GM12892 (cell line): ENCODE measurements around the gene PRKCQ.

Experiments used
- DNase-seq: peaks from one replicate; pipeline ENCODE4 v3.0.0; 2011; ENCODE audit not compliant: insufficient read length
- FAIRE-seq: peaks from 2 replicates; lab custom pipeline; 2011; peaks lifted over from hg19 to GRCh38; lab: Jason Lieb, UNC
- POLR2A ChIP-seq: IDR thresholded peaks from 2 replicates; pipeline ENCODE4 v1.6.1; 2011; ENCODE audit warnings: low read depth, low read length, control low read depth
- POLR2AphosphoS5 ChIP-seq: IDR thresholded peaks from 2 replicates; pipeline ENCODE4 v1.6.1; 2011; ENCODE audit warnings: low read depth, low read length, control low read depth
- TAF1 ChIP-seq: IDR thresholded peaks from 2 replicates; pipeline ENCODE4 v1.6.1; 2011; ENCODE audit warnings: low read depth, mild to moderate bottlenecking, control low read depth, low read length, borderline replicate concordance

The PRKCQ gene

DNA sequence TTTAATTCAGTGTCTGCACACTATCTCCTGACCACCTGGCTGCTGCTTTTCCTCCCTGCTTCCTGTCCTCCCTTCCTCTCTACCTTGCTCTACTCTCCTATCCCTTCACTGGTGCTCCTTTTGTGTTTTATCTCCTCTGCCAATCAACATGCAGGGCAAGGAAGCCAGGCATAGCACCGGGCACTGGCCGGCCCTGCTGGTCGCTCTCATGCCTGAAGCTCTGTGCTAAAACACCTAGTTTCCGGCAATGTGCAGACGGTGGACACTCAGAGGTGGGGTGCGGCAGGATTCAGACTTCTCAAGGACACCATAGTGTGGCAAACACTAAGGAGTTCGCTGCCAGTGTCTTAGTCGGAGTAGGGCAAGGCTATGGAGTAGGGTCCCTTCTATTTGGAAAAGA lies 177.1 kb downstream of the PRKCQ start:
- TF ChIP-seq POLR2A (no peak), TAF1 (no peak), POLR2AphosphoS5 (no peak)
- DNase-seq (no peak), FAIRE-seq (no peak)

DNA sequence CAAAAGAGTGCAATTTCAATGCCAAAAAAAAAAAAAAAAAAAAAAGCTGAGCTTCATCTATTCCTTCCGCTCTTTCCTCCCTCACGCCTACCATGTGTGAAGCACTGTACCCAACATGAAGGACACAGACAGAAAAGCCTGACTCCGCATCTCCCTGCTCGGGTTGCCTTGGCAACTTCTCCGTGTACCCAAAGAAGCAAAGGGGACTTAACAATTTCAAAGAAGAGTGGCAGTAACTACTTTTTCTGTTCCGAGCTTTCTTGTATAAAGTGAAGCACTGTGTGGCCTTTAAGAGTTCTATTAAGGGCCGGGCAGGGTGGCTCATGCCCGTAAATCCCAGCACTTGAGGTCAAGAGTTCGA lies 177.7 kb downstream of the PRKCQ start:
- FAIRE-seq (no peak), DNase-seq (no peak)
- TF ChIP-seq TAF1, result no peak

DNA sequence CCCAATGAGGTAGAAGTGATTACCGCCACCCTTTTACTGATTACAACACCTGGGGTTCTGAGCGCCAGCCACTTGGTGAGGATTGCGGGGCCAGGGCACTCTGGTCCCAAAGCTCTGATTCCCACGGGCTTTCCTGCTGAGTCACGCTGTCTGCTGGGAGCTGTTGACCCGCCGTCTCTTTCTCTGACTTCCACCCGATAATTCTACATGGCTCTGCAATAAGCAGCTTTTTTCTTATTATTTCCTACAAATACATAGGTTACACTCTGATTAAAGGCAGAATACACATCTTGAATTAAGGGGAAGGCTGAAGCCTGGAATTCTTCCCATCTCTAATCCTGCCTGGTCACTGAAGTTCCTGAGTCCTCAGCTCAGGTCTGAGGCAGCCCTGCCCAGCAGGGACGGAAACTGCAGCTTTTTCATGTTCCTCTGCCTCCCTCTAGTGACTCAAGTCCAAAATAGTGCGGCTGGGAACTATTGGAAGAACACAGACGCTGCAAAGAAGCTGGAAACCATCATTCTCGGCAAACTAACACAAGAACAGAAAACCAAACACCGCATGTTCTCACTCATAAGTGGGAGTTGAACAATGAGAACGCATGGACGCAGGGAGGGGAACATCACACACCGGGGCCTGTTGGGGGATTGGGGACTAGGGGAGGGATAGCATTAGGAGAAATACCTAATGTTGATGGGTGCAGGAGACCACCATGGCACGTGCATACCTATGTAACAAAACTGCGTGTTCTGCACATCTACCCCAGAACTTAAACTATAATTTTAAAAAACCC lies 178.3 kb downstream of the PRKCQ start:
- DNase-seq, result peak; percentile 39
- TF ChIP-seq TAF1, result no peak
- no peak for TF ChIP-seq POLR2AphosphoS5
- TF ChIP-seq POLR2A, result no peak
- peak; percentile 60 for FAIRE-seq

DNA sequence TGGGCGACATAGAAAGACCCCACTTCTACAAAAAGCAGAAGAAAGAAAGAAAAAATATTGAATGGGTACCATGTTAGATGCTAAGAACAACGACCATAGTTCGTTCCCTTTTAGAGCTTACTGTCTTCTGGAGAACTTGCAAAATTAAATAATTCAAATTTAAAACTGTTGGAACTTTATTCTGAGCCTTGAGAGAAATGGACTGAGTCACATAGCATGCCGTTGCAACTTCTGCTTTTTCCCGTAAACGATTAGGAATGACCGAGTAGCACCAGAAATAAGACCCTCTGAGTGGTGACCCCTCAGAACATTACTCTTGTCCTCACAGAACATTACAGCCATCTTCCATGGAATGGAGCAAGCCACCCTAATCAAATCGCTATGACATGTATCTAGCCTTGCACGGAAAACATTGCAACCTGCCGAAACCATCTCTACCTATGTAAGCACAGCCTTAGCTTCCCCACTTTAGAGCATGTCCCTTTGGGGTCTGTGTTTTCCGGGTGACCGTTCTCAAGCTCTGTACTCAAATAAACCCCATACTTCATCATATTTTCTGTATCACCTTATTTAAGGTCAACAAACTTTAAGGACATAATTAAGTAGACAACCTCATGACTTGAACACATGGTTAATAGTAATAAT lies 179.1 kb downstream of the PRKCQ start:
- FAIRE-seq (no peak), DNase-seq (no peak)
- no peak for TF ChIP-seq POLR2A

DNA sequence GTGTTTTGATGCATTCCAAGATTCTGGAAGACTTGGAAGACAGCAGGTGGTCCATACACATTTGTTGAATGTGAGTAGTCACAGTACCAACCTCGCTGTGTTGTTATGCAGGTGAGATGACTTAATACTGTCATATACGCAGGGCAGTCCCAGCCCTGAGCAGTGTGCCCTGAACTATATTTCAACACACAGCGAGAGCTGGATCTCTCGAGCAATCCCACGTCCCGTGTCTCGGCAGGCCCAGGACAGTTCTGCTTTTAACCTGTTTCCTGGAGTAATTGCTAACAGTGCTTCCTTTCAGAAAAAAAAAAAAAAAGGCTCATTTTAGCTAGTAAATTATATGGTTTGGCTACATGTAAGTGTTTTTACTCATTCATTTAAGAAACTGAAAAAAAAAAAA lies 179.7 kb downstream of the PRKCQ start:
- FAIRE-seq, result peak; percentile 30

DNA sequence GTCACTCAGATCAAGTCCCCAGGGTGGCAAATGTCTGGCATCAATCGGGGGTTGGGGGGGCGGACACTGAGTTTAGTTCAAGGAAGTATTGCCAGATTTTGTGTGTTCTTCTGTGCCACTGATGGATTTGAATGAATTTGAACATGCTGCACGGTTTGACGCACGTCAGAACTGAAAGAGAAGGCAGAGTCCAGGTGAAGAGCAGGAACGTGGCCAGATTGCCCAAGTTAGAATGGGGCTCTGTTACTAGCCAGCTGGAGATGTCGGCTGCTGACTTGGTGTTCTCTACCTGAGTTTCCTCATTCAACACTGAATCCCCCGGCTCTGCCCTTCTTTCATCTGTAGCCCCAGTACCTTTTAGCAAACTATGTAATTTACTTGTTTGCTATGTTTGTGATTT lies 180.2 kb downstream of the PRKCQ start:
- TF ChIP-seq POLR2AphosphoS5, result no peak
- TF ChIP-seq TAF1, result no peak
- no peak for TF ChIP-seq POLR2A
- FAIRE-seq, result no peak
- DNase-seq, result no peak

More for the DNA sequence above, 179.7 kb downstream of the PRKCQ start:
- DNase-seq, result no peak
- TF ChIP-seq POLR2AphosphoS5, result no peak
- no peak for TF ChIP-seq POLR2A
- no peak for TF ChIP-seq TAF1

DNA sequence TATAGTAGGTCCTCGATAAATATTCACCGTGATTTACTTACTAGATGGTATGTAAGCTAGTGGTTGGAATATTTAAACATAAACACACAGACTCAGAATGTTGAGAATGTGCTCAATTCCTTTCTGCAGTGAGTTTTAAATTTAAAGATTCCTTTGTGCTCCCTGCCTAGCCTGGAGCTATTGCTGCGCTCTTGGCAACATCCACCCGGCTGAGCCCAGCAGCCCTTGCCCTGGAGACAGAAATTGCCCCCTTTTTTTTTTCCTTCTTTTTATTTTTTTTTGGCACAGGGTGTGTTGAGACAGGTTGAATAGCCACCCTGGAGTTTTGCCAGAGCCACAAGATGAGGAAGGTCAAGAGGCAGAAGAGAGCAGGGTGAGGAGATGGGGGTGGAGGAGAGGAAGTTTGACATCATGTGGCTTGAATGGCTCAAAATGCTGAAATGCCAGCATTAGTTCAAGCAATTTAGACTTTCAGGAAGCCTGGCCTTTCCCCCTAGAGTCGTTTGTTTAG lies 180.8 kb downstream of the PRKCQ start:
- DNase-seq, result no peak
- TF ChIP-seq POLR2AphosphoS5 (no peak), TAF1 (no peak), POLR2A (no peak)
- FAIRE-seq, result no peak

DNA sequence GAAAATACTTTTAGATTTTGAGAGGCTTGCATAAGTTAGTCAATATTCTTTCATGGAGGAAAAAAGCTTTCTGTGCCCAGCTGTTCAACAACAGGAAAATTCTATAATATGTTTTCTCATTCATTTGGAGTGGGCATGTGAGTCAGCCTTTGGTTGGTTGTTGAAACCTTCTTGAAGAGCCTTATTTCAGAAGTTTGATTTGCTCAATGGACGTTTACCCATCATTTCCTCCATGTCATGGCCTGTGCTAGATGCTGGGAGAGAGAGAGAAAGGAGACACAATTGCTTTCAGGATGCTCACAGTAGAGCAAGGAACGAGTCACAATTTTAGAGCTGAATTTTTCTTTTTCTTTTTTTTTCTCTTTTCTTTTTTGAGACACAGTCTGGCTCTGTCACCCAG lies 181.7 kb downstream of the PRKCQ start:
- DNase-seq, result no peak
- TF ChIP-seq TAF1 (no peak), POLR2A (no peak), POLR2AphosphoS5 (no peak)
- no peak for FAIRE-seq

DNA sequence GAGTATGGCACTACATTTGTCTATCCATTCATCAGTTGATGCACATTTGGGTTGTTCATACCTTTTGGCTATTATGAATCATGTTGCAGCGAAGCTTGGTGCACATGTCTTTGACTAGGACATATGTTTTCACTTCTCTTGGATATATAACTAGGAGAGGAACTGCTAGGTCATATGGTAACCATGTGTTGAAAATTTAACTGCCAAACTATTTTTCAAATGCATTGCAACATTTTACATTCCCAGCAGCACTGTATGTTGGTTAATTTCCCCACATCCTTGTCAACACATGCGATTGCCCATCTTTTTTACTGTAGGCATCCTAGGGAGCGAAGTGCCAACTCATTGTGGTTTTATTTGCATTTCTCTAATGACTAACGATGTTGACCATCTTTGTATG lies 183.4 kb downstream of the PRKCQ start:
- no peak for TF ChIP-seq POLR2AphosphoS5
- no peak for TF ChIP-seq TAF1
- no peak for TF ChIP-seq POLR2A
- no peak for DNase-seq
- no peak for FAIRE-seq

DNA sequence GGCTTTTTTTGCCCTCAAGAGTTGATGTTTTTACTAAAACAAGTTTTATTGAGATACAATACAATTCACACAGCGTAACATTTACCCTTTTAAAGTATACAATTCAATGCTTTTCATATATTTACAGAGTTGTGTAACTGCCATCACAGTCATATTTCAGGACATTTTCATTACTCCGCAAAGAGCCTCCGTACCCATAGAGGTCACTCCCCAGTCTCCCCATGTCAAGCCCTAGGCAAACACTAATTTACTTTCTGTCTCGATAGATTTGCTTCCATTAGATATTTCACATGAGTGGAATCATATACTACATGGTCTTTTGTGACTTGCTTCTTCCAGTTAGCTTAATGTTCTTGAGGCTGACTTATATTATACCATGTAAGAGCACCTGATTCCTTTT lies 183.8 kb downstream of the PRKCQ start:
- TF ChIP-seq TAF1, result no peak
- no peak for TF ChIP-seq POLR2A
- no peak for TF ChIP-seq POLR2AphosphoS5
- FAIRE-seq, result no peak
- DNase-seq, result no peak

DNA sequence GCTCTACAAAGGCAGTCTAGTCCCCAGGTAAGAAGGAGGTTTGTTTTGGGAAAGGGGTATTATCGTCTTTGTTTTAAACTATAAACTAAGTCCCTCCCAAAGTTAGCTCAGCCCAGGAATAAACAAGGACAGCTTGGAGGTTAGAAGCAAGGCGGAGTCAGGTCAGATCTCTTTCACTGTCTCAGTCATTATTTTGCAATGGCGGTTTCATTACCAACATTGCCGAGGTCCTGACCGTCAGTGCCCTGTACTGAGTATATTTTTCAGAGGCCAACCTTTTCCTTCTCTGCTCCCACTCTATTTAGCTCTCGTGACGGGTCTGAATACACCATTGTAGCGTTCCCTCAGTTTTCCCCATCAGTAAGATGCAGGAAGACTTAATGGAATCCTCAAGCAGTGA lies 184.5 kb downstream of the PRKCQ start:
- no peak for DNase-seq
- no peak for FAIRE-seq
- no peak for TF ChIP-seq POLR2AphosphoS5
- no peak for TF ChIP-seq POLR2A
- TF ChIP-seq TAF1, result no peak

DNA sequence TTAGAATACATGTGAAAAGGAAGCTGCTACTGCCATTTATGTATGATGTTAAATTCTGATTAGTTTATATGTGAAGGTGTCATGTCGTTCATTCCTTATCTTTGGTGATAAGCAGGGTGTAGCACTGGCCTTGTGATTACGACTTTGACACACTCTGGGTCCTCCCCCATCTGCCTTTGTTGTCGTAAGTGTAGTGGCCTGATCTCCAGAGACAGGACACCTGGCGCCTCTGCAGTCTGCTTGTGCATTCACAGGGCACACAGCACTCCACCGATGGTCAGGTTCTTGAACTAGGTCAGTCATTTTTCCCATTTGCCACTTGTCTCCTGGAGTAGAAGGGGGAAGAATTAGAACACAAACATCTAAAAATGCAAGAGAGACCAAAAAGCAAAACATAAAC lies 186.0 kb downstream of the PRKCQ start:
- DNase-seq, result no peak
- TF ChIP-seq POLR2A (no peak), POLR2AphosphoS5 (no peak), TAF1 (no peak)
- no peak for FAIRE-seq

DNA sequence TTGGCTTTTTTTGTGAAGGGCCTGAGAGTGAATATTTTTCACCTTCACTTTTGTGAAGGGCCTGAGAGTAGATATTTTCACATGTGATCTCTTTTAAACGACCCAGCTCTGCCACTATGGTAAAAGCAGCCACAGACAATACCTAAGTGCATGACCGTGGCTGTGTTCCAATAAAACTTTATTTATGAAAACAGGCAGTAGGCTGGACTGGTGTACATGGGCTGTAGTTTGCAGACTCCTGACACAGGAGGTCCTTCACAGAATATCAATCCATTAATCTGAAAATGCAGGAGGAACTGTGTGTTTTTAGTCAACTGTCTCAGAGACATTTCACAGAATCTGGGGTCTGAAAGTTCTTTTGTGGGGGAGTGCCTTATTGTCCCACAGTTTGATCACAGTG lies 186.9 kb downstream of the PRKCQ start:
- no peak for DNase-seq
- TF ChIP-seq TAF1 (no peak), POLR2A (no peak), POLR2AphosphoS5 (no peak)

More for the DNA sequence above, 186.9 kb downstream of the PRKCQ start:
- FAIRE-seq, result no peak
